Fibroblast of skin of right biceps (primary cell): Measurements from ENCODE around the gene RHPN2.
A peak's percentile ranks its signal among the peaks of the same experiment; 100 is the strongest.
"Not testable (repeated sequence)": the region's sequence is repeated elsewhere in the genome, so short reads cannot be mapped to it uniquely, and the experiment has no call there.

Source experiments
- DNase-seq: peaks from one replicate; pipeline ENCODE4 v3.0.0-alpha.2; 2013

Gene RHPN2

GRCh38 chr19:33025468-33026238 is 39.0 kb downstream of the RHPN2 start:
- DNase-seq, result not testable (repeated sequence)

GRCh38 chr19:33024398-33024797 is 40.3 kb downstream of the RHPN2 start:
- DNase-seq, result no peak

GRCh38 chr19:33022472-33023116 is 42.1 kb downstream of the RHPN2 start:
- no peak for DNase-seq

- DNase-seq, result not testable (repeated sequence)
Measured at GRCh38 chr19:33010891-33011290, 53.8 kb downstream of the RHPN2 start.

- DNase-seq, result no peak
Measured at GRCh38 chr19:33008738-33009137, 56.0 kb downstream of the RHPN2 start.

- no peak for DNase-seq
Measured at GRCh38 chr19:33005440-33005839, 59.2 kb downstream of the RHPN2 start.

- DNase-seq, result not testable (repeated sequence)
Measured at GRCh38 chr19:33003424-33004024, 61.2 kb downstream of the RHPN2 start.

GRCh38 chr19:33002126-33002865 is 62.4 kb downstream of the RHPN2 start:
- DNase-seq, result not testable (repeated sequence)

- no peak for DNase-seq
Measured at GRCh38 chr19:33000910-33001309, 63.8 kb downstream of the RHPN2 start.

- no peak for DNase-seq
Measured at GRCh38 chr19:33000510-33000909, 64.2 kb downstream of the RHPN2 start.

GRCh38 chr19:32998722-32999121 is 66.0 kb downstream of the RHPN2 start:
- DNase-seq, result no peak

- no peak for DNase-seq
Measured at GRCh38 chr19:32997716-32998355, 66.9 kb downstream of the RHPN2 start.

- DNase-seq, result not testable (repeated sequence)
Measured at GRCh38 chr19:32997061-32997464, 67.6 kb downstream of the RHPN2 start.

GRCh38 chr19:32995966-32996365 is 68.7 kb downstream of the RHPN2 start:
- DNase-seq, result not testable (repeated sequence)

- no peak for DNase-seq
Measured at GRCh38 chr19:32988724-32989123, 76.0 kb downstream of the RHPN2 start.

GRCh38 chr19:32988254-32988653 is 76.4 kb downstream of the RHPN2 start:
- not testable (repeated sequence) for DNase-seq

GRCh38 chr19:32982488-32982887 is 82.2 kb downstream of the RHPN2 start:
- DNase-seq, result not testable (repeated sequence)

- DNase-seq, result not testable (repeated sequence)
Measured at GRCh38 chr19:32979807-32980206, 84.9 kb downstream of the RHPN2 start.

- DNase-seq, result not testable (repeated sequence)
Measured at GRCh38 chr19:32977813-32978212, 86.9 kb downstream of the RHPN2 start.

- DNase-seq, result no peak
Measured at GRCh38 chr19:32977280-32977679, 87.4 kb downstream of the RHPN2 start.

GRCh38 chr19:32976223-32976805 is 88.4 kb downstream of the RHPN2 start:
- peak; percentile 40 for DNase-seq
